Prostate gland (tissue), 2 donors: Measurements from ENCODE around the gene N4BP2L2. TPM values are rescaled to one million over a fixed set of nuclear protein-coding genes. Genes with fewer than 3 reads are reported as not detected.

Experiments
- DNase-seq: peaks from one replicate; pipeline ENCODE4 v3.0.0-alpha.2; 2019; ENCODE audit warnings: low spot score
- H3K27ac ChIP-seq, 2 donors: fragments of 200-600 bp; sonication (generic); 2 replicates each; pipeline ENCODE4 v1.5.1; 2017 to 2019
- H3K27me3 ChIP-seq: fragments of 200-600 bp; sonication (generic); replicated peaks from 2 replicates; pipeline ENCODE4 v1.5.1; 2019; ENCODE audit not compliant: insufficient read depth
- H3K36me3 ChIP-seq, 2 donors: fragments of 200-600 bp; sonication (generic); 1 replicate in 1 of 2; 2 replicates in 1 of 2; pipeline versions ENCODE4 v1.5.1 to v1.8.1; 2017 to 2019
- H3K4me1 ChIP-seq: fragments of 200-600 bp; sonication (generic); replicated peaks from 2 replicates; pipeline ENCODE4 v1.5.1; 2019
- H3K4me3 ChIP-seq, 2 donors: fragments of 200-600 bp; sonication (generic); 2 replicates each; pipeline ENCODE4 v1.5.1; 2017 to 2019
- H3K9me3 ChIP-seq: fragments of 200-600 bp; sonication (generic); 2 replicates; pipeline ENCODE4 v1.5.1; 2017
- CTCF ChIP-seq, 4 experiments: fragments of 200-600 bp in 2 of 4; fragments of 450-650 bp in 2 of 4; sonication (generic) in 2 of 4; IDR thresholded peaks; 1 replicate in 3 of 4; 2 replicates in 1 of 4; pipeline ENCODE4 v1.5.1; 2016 to 2019; ENCODE audit warnings: antibody characterized with exemption in 4 of 4, mild to moderate bottlenecking in 2 of 4, moderate library complexity in 2 of 4
- POLR2A ChIP-seq: fragments of 450-650 bp; IDR thresholded peaks from one replicate; pipeline ENCODE4 v1.6.1; 2016; ENCODE audit warnings: antibody characterized with exemption, mild to moderate bottlenecking
- POLR2AphosphoS5 ChIP-seq: sonication (generic); formaldehyde crosslinking; IDR thresholded peaks from one replicate; pipeline ENCODE4 v1.6.1; 2017; ENCODE audit warnings: antibody characterized with exemption
- WGBS: methylation state at CpG from one replicate; pipeline ENCODE4 v1.1.5; 2018; 5-methylcytosine and 5-hydroxymethylcytosine counted together
- intact Hi-C: fragments of 100-400 bp; cut with DNase I; formaldehyde crosslinking; loops from one replicate; pipeline ENCODE4 v1.14.2; 2022
- total RNA-seq, 2 donors: library from RNA; depleted of rRNA; stranded (reverse); fragments of >200 nt; gene quantifications; one replicate each; pipeline ENCODE4 v1.1.0, GENCODE V29; 2016

N4BP2L2 gene
- total RNA-seq, 2 donors from 2014 or later, result 80.9 to 475 TPM

- WGBS, result 93% methylated on average over 7 of the region's 8 CpGs
- H3K9me3 ChIP-seq, result no peaks in the 10 kb centered on the region
- no peak for DNase-seq
- H3K27ac ChIP-seq, result no peak overlapping the region
- intact Hi-C loops, result no loop called here
- H3K4me1 ChIP-seq, result no peaks in the 10 kb centered on the region
- no peaks in the 10 kb centered on the region for H3K27me3 ChIP-seq
- no peak for TF ChIP-seq POLR2AphosphoS5
- TF ChIP-seq POLR2A, result no peak
- TF ChIP-seq CTCF (IDR thresholded peaks at IDR 0.05), result no peak
- no peak overlapping the region for H3K4me3 ChIP-seq
- no peaks in the 10 kb centered on the region for H3K36me3 ChIP-seq
These were observed 83.6 kb downstream of the N4BP2L2 start for GRCh38 chr13:32454886-32455593.

- WGBS, result 74% methylated on average over 1 of the region's 1 CpG
- no peak for DNase-seq
- Histone ChIP-seq H3K9me3 (no peaks in the 10 kb centered on the region), H3K4me1 (no peaks in the 10 kb centered on the region), H3K27ac (no peak overlapping the region), H3K27me3 (no peaks in the 10 kb centered on the region), H3K36me3 (no peaks in the 10 kb centered on the region), H3K4me3 (no peak overlapping the region)
- intact Hi-C loops, result no loop called here
- TF ChIP-seq CTCF (IDR thresholded peaks at IDR 0.05), result no peak
- no peak for TF ChIP-seq POLR2AphosphoS5
- no peak for TF ChIP-seq POLR2A
These were observed 84.6 kb downstream of the N4BP2L2 start for GRCh38 chr13:32453981-32454380.

GRCh38 chr13:32448972-32449371, 89.6 kb downstream of the N4BP2L2 start:
- no peaks in the 10 kb centered on the region for H3K9me3 ChIP-seq
- no peaks in the 10 kb centered on the region for H3K4me1 ChIP-seq
- WGBS, result 97% methylated on average over 1 of the region's 1 CpG
- no peaks in the 10 kb centered on the region for H3K36me3 ChIP-seq
- H3K27ac ChIP-seq, result no peak overlapping the region
- no peak for TF ChIP-seq POLR2AphosphoS5
- no peak for TF ChIP-seq CTCF (IDR thresholded peaks at IDR 0.05)
- TF ChIP-seq POLR2A, result no peak
- no peak overlapping the region for H3K4me3 ChIP-seq
- no peak for DNase-seq
- intact Hi-C loops, result no loop called here
- no peaks in the 10 kb centered on the region for H3K27me3 ChIP-seq

GRCh38 chr13:32447894-32448623, 90.5 kb downstream of the N4BP2L2 start:
- H3K27ac ChIP-seq, result no peak overlapping the region
- H3K4me3 ChIP-seq, result no peak overlapping the region
- H3K36me3 ChIP-seq, result no peaks in the 10 kb centered on the region
- no peaks in the 10 kb centered on the region for H3K4me1 ChIP-seq
- intact Hi-C loops, result no loop called here
- no peak for DNase-seq
- no peaks in the 10 kb centered on the region for H3K9me3 ChIP-seq
- TF ChIP-seq POLR2AphosphoS5 (no peak), POLR2A (no peak), CTCF (IDR thresholded peaks at IDR 0.05) (no peak)
- no peaks in the 10 kb centered on the region for H3K27me3 ChIP-seq
